T-helper 17 cell (primary cell): ENCODE measurements around the gene NLRP4. TPM values are rescaled to one million over a fixed set of nuclear protein-coding genes. Genes with fewer than 3 reads are reported as not detected.

Experiments used
- ATAC-seq: fragments of 150-1000 bp; cut with Tn5 transposase; 2 replicates; pipeline ENCODE4 v1.10.0; 2021; ENCODE audit warnings: mild to moderate bottlenecking, moderate library complexity
- DNase-seq, 3 donors: peaks; one replicate each; pipeline versions ENCODE4 v3.0.0 to v3.0.0-alpha.2; 2020 to 2021
- H3K9me3 ChIP-seq: one replicate; pipeline ENCODE4 v1.7.0; 2013; ENCODE audit warnings: low read length, mild to moderate bottlenecking; ENCODE audit not compliant: control insufficient read depth, poor library complexity, severe bottlenecking
- H3K27ac Mint-ChIP-seq: one replicate; pipeline ENCODE4 v1.8.0; 2022; ENCODE audit warnings: mild to moderate bottlenecking, moderate library complexity, mixed read lengths
- H3K27me3 Mint-ChIP-seq: one replicate; pipeline ENCODE4 v1.8.0; 2022; ENCODE audit warnings: mixed read lengths
- H3K36me3 Mint-ChIP-seq: one replicate; pipeline ENCODE4 v1.8.0; 2022; ENCODE audit warnings: low read depth, mixed read lengths
- H3K4me1 Mint-ChIP-seq: one replicate; pipeline ENCODE4 v1.8.0; 2022; ENCODE audit warnings: mild to moderate bottlenecking, mixed read lengths
- H3K4me3 Mint-ChIP-seq: one replicate; pipeline ENCODE4 v1.8.0; 2022; ENCODE audit warnings: mild to moderate bottlenecking, moderate library complexity, mixed read lengths
- total RNA-seq, 4 donors: library from RNA in 2 of 4; stranded (reverse) in 2 of 4; gene quantifications; one replicate each; pipeline ENCODE4 v1.2.3 and lab custom pipeline; 2022 to 2026

NLRP4 gene
- total RNA-seq, 2 donors from 2014 or later, result not detected

- DNase-seq (no peak), ATAC-seq (no peak)
- Mint-ChIP-seq H3K27me3 (no peaks in the 10 kb centered on the region), H3K36me3 (no peaks in the 10 kb centered on the region), H3K4me3 (no peak overlapping the region), H3K27ac (no peak overlapping the region), H3K4me1 (no peaks in the 10 kb centered on the region)
- no peaks in the 10 kb centered on the region for H3K9me3 ChIP-seq
Observed at GRCh38 chr19:55838906-55839305, 2.6 kb downstream of the NLRP4 start.

- no peak overlapping the region for H3K27ac Mint-ChIP-seq
- no peaks in the 10 kb centered on the region for H3K36me3 Mint-ChIP-seq
- no peaks in the 10 kb centered on the region for H3K4me1 Mint-ChIP-seq
- H3K9me3 ChIP-seq, result no peaks in the 10 kb centered on the region
- DNase-seq (no peak), ATAC-seq (no peak)
- H3K4me3 Mint-ChIP-seq, result no peak overlapping the region
- H3K27me3 Mint-ChIP-seq, result no peaks in the 10 kb centered on the region
Observed at GRCh38 chr19:55855160-55855559, 18.8 kb downstream of the NLRP4 start.

DNA sequence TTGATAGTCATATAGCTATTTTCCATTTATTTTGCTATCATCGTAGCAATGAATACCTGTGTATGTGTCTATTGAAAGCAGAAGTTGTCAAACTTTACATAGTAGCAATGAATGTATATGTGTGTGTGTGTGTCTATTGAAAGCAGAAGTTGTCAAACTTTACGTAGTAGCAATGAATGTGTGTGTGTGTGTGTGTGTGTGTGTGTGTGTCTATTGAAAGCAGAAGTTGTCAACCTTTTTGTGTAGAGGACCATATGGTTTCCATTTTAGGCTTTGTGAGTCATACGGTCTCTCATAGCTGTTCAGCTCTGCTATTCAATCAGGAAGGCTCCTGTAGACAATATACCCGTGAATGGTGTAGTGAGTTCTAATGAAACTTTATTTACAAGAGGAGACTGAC lies 20.8 kb downstream of the NLRP4 start:
- Mint-ChIP-seq H3K4me1 (no peaks in the 10 kb centered on the region), H3K27me3 (no peaks in the 10 kb centered on the region), H3K27ac (no peak overlapping the region), H3K4me3 (no peak overlapping the region), H3K36me3 (no peaks in the 10 kb centered on the region)
- no peaks in the 10 kb centered on the region for H3K9me3 ChIP-seq
- DNase-seq, result no peak
- no peak for ATAC-seq

DNA sequence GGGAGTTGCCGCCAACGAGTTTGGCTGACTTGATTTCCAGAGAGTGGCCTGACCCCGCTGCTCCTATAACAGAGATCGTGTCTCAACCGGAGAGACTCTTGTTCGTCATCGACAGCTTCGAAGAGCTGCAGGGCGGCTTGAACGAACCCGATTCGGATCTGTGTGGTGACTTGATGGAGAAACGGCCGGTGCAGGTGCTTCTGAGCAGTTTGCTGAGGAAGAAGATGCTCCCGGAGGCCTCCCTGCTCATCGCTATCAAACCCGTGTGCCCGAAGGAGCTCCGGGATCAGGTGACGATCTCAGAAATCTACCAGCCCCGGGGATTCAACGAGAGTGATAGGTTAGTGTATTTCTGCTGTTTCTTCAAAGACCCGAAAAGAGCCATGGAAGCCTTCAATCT lies 21.6 kb downstream of the NLRP4 start:
- H3K27me3 Mint-ChIP-seq, result no peaks in the 10 kb centered on the region
- no peaks in the 10 kb centered on the region for H3K4me1 Mint-ChIP-seq
- no peaks in the 10 kb centered on the region for H3K9me3 ChIP-seq
- no peak overlapping the region for H3K27ac Mint-ChIP-seq
- H3K4me3 Mint-ChIP-seq, result no peak overlapping the region
- H3K36me3 Mint-ChIP-seq, result no peaks in the 10 kb centered on the region
- ATAC-seq (no peak), DNase-seq (no peak)

GRCh38 chr19:55858401-55858800 lies 22.1 kb downstream of the NLRP4 start:
- no peak for ATAC-seq

DNA sequence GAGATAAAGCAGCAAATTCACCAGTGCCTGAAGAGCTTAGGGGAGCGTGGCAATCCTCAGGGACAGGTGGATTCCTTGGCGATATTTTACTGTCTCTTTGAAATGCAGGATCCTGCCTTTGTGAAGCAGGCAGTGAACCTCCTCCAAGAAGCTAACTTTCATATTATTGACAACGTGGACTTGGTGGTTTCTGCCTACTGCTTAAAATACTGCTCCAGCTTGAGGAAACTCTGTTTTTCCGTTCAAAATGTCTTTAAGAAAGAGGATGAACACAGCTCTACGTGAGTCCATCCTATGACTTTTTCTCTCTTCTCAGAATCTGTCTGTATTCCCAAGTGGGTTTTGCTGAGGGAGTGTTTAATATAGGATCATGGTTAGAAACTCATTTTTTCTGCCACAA lies 22.6 kb downstream of the NLRP4 start:
- Mint-ChIP-seq H3K27ac (no peak overlapping the region), H3K4me1 (no peaks in the 10 kb centered on the region), H3K36me3 (no peaks in the 10 kb centered on the region), H3K27me3 (no peaks in the 10 kb centered on the region), H3K4me3 (no peak overlapping the region)
- DNase-seq (no peak), ATAC-seq (no peak)
- no peaks in the 10 kb centered on the region for H3K9me3 ChIP-seq

More at GRCh38 chr19:55858401-55858800, 22.1 kb downstream of the NLRP4 start:
- H3K9me3 ChIP-seq, result no peaks in the 10 kb centered on the region
- Mint-ChIP-seq H3K27ac (no peak overlapping the region), H3K36me3 (no peaks in the 10 kb centered on the region), H3K4me3 (no peak overlapping the region), H3K4me1 (no peaks in the 10 kb centered on the region), H3K27me3 (no peaks in the 10 kb centered on the region)
- no peak for DNase-seq

DNA sequence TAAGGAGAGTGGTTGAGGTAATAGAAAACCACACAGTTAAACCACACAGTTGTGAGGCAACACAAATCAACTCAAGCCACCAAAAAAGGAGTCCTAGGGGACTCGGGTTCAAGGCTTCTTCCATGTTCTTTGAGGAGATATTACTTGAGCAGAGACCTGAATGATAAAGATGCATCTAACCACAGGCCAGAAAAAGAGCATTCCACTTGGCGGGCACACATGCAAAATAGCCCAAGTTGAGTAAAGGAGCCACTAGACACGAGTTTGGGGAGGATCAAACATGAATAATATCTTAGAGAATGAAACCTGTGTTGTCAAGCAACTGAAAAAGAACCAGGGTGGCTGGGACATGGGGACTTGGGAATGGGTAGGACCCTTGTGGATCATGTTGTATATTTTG lies 30.2 kb downstream of the NLRP4 start:
- Mint-ChIP-seq H3K36me3 (no peaks in the 10 kb centered on the region), H3K4me1 (no peaks in the 10 kb centered on the region), H3K27me3 (no peaks in the 10 kb centered on the region), H3K4me3 (no peak overlapping the region), H3K27ac (no peak overlapping the region)
- DNase-seq (no peak), ATAC-seq (no peak)
- no peaks in the 10 kb centered on the region for H3K9me3 ChIP-seq

DNA sequence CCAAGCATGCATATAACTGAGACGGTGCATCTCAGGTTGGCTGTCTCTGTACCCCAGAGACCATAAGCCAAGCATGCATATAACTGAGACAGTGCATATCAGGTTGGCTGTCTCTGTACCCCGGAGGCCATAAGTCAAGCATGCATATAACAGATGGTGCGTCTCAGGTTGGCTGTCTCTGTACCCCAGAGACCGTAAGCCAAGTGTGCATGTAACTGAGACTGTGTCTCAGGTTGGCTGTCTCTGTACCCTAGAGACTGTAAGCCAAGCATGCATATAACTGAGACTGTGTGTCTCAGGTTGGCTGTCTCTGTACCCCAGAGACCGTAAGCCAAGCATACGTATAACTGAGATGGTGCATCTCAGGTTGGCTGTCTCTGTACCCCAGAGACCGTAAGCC lies 30.8 kb downstream of the NLRP4 start:
- H3K4me3 Mint-ChIP-seq, result no peak overlapping the region
- H3K27ac Mint-ChIP-seq, result no peak overlapping the region
- no peaks in the 10 kb centered on the region for H3K9me3 ChIP-seq
- no peaks in the 10 kb centered on the region for H3K36me3 Mint-ChIP-seq
- ATAC-seq, result no peak
- H3K4me1 Mint-ChIP-seq, result no peaks in the 10 kb centered on the region
- no peaks in the 10 kb centered on the region for H3K27me3 Mint-ChIP-seq
- DNase-seq, result no peak

DNA sequence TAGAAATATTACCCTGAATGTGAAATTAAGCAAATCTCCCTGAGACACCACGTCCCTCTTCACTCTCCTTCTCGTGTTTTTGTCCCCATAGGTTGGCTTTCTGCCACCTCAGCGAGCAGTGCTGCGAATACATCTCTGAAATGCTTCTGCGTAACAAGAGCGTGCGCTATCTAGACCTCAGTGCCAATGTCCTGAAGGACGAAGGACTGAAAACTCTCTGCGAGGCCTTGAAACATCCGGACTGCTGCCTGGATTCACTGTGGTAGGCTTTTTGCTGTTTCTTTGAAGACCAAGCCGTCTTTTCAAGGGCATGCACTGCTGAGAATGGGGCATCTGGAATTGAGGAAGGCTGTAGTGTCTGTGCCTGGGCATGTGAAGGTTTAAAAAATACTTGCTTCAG lies 34.4 kb downstream of the NLRP4 start:
- Mint-ChIP-seq H3K27me3 (no peaks in the 10 kb centered on the region), H3K27ac (no peak overlapping the region)

DNA sequence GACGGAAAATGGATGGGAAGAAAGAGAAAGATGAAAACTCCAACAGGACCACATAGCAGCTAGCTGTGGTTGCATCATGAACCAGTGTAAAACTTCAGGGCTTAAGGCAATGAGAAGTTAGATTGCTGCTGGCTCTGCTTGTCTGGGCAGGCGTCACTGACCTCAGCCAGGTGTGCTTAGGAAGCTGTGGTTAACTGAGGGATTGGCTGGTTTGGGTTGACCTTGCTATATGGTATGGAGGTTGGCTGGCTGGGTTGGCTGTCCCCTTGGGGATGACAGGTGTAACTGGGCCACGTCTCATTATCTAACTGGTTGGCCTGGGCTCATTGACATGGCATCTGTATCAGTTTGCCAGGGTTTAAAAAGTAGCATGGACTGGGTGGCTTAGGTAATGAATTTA lies 40.9 kb downstream of the NLRP4 start:
- no peak overlapping the region for H3K27ac Mint-ChIP-seq

More for the DNA sequence above, 34.4 kb downstream of the NLRP4 start:
- Mint-ChIP-seq H3K36me3 (no peaks in the 10 kb centered on the region), H3K4me3 (no peak overlapping the region), H3K4me1 (no peaks in the 10 kb centered on the region)
- DNase-seq (no peak), ATAC-seq (no peak)
- H3K9me3 ChIP-seq, result no peaks in the 10 kb centered on the region

GRCh38 chr19:55882626-55883025 lies 46.3 kb downstream of the NLRP4 start:
- Mint-ChIP-seq H3K27ac (no peak overlapping the region), H3K4me3 (no peak overlapping the region), H3K36me3 (no peaks in the 10 kb centered on the region), H3K27me3 (no peaks in the 10 kb centered on the region), H3K4me1 (no peaks in the 10 kb centered on the region)
- H3K9me3 ChIP-seq, result no peaks in the 10 kb centered on the region
- ATAC-seq (no peak), DNase-seq (no peak)

More for the DNA sequence above, 40.9 kb downstream of the NLRP4 start:
- Mint-ChIP-seq H3K27me3 (no peaks in the 10 kb centered on the region), H3K36me3 (no peaks in the 10 kb centered on the region), H3K4me3 (no peak overlapping the region), H3K4me1 (no peaks in the 10 kb centered on the region)
- ATAC-seq (no peak), DNase-seq (no peak)
- H3K9me3 ChIP-seq, result no peaks in the 10 kb centered on the region

DNA sequence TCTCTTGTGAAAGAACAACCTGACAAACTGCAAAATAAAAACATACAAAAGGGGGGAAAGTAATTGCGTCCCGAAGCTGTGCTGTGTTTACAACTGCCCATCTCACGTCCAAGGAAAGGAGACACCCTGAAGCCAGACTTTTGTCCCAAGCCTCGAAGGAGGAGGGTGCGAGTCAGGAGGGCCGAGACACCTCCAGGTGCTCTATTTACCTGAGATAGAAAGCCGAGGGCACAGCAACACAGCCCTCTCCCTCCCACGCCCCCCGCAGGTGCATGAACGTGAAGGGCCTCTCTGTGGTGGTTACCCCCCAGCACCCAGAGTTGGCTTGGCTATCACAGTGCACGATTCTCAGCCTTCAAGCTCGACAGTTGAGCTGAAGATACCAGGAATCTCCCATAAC lies 62.6 kb downstream of the NLRP4 start:
- Mint-ChIP-seq H3K27me3 (peaks cover 5% of the 10 kb centered on the region), H3K4me1 (no peaks in the 10 kb centered on the region), H3K27ac (no peak overlapping the region), H3K36me3 (no peaks in the 10 kb centered on the region), H3K4me3 (no peak overlapping the region)
- ATAC-seq, result no peak
- H3K9me3 ChIP-seq, result peaks cover 2% of the 10 kb centered on the region
- DNase-seq, result no peak

DNA sequence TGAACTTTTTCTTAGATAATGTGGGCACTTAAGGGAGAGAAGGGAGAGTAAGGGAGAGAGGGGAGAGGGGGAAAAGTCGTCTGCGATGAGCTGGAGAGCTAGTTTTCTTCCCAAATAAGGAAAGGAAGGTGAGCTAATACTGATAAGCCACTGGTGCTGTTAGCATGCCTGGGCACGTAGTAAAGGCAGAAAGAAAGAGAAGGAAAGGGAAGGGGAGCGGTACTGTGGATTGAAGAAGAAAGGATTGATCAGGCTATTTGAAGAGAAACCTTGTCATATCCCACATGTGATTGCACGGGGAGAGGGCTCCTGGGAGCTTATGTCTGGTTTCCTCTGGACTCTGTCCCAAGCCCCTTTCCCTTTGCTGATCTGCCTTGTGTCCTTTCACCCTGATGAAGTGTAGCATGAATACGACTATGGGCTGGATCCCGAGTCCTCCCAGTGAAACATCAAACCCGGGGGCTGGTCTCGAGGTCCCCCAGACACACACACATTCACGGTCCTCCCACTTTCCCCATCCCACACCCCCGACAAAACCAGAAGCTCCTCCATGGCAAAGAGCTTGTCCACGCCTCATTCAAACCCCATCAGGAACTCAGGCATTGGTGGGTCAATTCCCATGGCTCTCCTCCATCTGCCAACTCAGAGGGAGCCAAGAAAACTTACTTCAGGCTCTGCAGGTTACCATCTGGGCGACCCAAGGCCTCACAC lies 65.2 kb downstream of the NLRP4 start:
- Mint-ChIP-seq H3K27ac (no peak overlapping the region), H3K27me3 (peaks cover 5% of the 10 kb centered on the region), H3K4me3 (no peak overlapping the region), H3K4me1 (no peaks in the 10 kb centered on the region), H3K36me3 (no peaks in the 10 kb centered on the region)
- no peak for DNase-seq
- peaks cover 2% of the 10 kb centered on the region for H3K9me3 ChIP-seq
- ATAC-seq, result no peak

DNA sequence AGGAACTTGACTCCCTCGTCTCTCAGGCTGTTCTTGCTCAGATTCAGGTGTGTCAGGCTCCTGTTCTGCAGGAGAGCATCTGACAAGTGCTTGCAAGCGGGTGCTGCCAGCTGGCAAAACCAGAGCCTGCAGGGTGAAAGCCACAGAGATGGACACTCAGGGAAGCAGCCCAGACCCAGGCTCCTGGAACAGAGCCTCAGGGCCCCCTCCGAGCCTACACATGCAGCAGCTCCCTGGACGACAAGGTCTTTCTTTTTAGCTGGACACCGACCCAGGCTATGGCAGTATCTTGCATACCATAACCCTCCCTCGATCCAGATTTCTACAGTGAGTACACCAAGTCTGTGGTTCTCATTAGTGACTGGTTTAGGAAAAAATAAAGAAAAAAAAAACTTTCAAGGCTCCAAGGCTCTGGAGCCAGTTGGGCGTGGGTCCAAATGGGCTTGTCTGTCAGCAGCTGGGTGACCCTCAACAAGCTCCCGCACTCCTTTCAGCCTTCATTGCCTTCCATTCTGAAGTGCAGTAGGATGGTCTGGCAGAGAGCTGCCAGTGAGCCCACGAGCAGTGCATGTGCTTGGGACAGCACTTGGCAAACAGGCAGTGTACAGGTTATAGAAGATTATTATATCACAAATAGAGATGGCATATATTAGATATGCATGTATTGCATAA lies 65.9 kb downstream of the NLRP4 start:
- peaks cover 2% of the 10 kb centered on the region for H3K9me3 ChIP-seq
- no peaks in the 10 kb centered on the region for H3K4me1 Mint-ChIP-seq
- H3K27ac Mint-ChIP-seq, result no peak overlapping the region
- DNase-seq, result no peak
- peaks cover 5% of the 10 kb centered on the region for H3K27me3 Mint-ChIP-seq
- no peaks in the 10 kb centered on the region for H3K36me3 Mint-ChIP-seq
- no peak for ATAC-seq
- H3K4me3 Mint-ChIP-seq, result no peak overlapping the region
